OCI-LY7 (cell line): ENCODE data around the gene MOB1B.

Experiments used
- CTCF ChIP-seq: fragments of 200-600 bp; sonication (generic); conservative IDR thresholded peaks from 2 replicates; pipeline ENCODE4 v1.5.1; 2014; ENCODE audit warnings: mild to moderate bottlenecking, antibody characterized with exemption, low read length, moderate library complexity, mixed read lengths
- EZH2phosphoT487 ChIP-seq: fragments of 200-600 bp; sonication (generic); IDR thresholded peaks from 2 replicates; pipeline ENCODE4 v1.6.1; 2018; ENCODE audit warnings: low read depth, borderline replicate concordance, mild to moderate bottlenecking, mixed run types, antibody characterized with exemption, low read length, moderate library complexity, mixed read lengths

- TF ChIP-seq CTCF (no peak), EZH2phosphoT487 (no peak)
Observed at GRCh38 chr4:71011451-71011850, 109.3 kb downstream of the MOB1B start.
